Large intestine (tissue), 3 donors: ENCODE data around the gene SIM2. TPM values are rescaled to one million over a fixed set of nuclear protein-coding genes. Genes with fewer than 3 reads are reported as not detected.

Source experiments
- DNase-seq, 2 donors: peaks; one replicate each; pipeline versions ENCODE4 v3.0.0 to v3.0.0-alpha.2; 2013
- H3K27ac ChIP-seq: one replicate; pipeline ENCODE4 v1.5.1; 2013; ENCODE audit warnings: low read length
- H3K27me3 ChIP-seq: 2 replicates; pipeline ENCODE4 v1.6.1; 2013; ENCODE audit warnings: low read length; ENCODE audit not compliant: control insufficient read depth, insufficient read depth
- H3K36me3 ChIP-seq: 2 replicates; pipeline ENCODE4 v1.6.1; 2013; ENCODE audit warnings: low read length; ENCODE audit not compliant: control insufficient read depth, insufficient read depth
- H3K4me1 ChIP-seq: one replicate; pipeline ENCODE4 v1.6.1; 2013; ENCODE audit warnings: low read length; ENCODE audit not compliant: control insufficient read depth, insufficient read depth
- H3K4me3 ChIP-seq: one replicate; pipeline ENCODE4 v1.5.1; 2013; ENCODE audit warnings: low read length
- H3K9me3 ChIP-seq: one replicate; pipeline ENCODE4 v1.6.1; 2013; ENCODE audit warnings: mild to moderate bottlenecking, low read depth, low read length, moderate library complexity; ENCODE audit not compliant: control insufficient read depth
- WGBS: methylation state at CpG from one replicate; pipeline ENCODE4 v1.1.5; 2013; ENCODE audit warnings: low lambda C conversion rate; ENCODE audit not compliant: insufficient coverage; 5-methylcytosine and 5-hydroxymethylcytosine counted together
- polyA plus RNA-seq: library from polyadenylated mRNA; unstranded; fragments of 120-200 nt; gene quantifications from one replicate; pipeline ENCODE4 v1.2.1, GENCODE V29; 2013

The SIM2 gene
- polyA plus RNA-seq, 1 donor, result 0.58 TPM

- Histone ChIP-seq H3K27ac (no peak overlapping the region), H3K4me1 (peaks cover 5% of the 10 kb centered on the region), H3K9me3 (peaks cover 27% of the 10 kb centered on the region), H3K27me3 (peaks cover 99% of the 10 kb centered on the region), H3K4me3 (no peak overlapping the region), H3K36me3 (no peaks in the 10 kb centered on the region)
- DNase-seq, result peak in 1 of 2 donors; percentile 18
- no CpG with 5 or more reads among the region's 14 CpGs for WGBS
Measured at GRCh38 chr21:36694031-36694515, 4.8 kb upstream of the SIM2 start.

DNA sequence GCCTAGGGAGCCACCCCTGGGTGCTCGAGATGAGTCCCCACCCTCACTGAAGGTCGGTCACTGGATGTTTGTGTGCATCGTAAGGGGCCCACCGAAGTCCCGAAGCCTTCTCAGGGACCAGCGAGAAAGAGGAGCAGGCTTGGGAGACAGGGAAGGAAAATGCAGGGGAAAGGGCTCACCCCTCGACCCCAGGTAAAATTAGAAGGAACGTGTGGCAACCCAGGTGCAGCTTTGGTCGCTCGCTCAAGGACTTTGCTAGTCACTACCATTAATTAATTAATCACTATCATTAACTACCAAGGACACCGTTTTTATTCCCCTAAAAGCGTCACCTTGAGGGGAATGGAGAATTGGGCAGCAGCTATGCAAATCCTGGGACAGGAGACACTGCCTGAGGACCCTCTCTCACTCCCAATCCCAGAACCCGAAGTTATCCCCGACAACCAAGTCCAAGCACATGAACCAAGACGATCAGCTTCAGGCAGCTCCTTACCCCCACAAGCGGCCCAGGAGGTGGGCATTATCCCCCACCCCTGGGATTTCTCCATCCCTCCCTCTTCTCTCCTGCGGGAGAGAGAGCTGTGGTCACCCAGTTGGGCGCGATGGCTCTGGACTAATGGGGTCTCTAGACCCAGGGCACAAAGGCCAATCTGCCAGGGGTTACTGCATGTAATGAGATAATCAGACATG, 4.2 kb upstream of the SIM2 start:
- no peak for DNase-seq
- H3K36me3 ChIP-seq, result no peaks in the 10 kb centered on the region
- H3K27ac ChIP-seq, result no peak overlapping the region
- no CpG with 5 or more reads among the region's 19 CpGs for WGBS
- H3K9me3 ChIP-seq, result peaks cover 27% of the 10 kb centered on the region
- peaks cover 99% of the 10 kb centered on the region for H3K27me3 ChIP-seq
- no peak overlapping the region for H3K4me3 ChIP-seq
- peaks cover 5% of the 10 kb centered on the region for H3K4me1 ChIP-seq

DNA sequence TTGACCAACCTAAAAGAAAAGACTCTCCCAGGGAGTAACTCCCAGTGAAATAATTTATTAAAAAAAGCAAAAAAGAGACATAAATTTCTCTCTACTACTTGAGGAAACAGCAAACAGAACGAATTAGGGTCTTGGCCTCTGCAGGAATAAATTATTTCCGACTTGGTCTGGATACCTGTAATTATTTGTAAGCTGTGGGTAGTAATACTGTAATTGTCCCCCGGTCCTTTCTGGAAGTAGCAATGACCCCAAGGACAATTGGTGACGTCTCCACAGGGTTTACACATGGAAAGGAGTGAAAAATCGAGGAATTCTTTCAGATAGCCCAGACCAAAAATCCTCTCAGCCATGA, 3.7 kb upstream of the SIM2 start:
- H3K4me3 ChIP-seq, result no peak overlapping the region
- DNase-seq, result no peak
- WGBS, result 5% methylated on average over 3 of the region's 5 CpGs
- no peak overlapping the region for H3K27ac ChIP-seq
- H3K27me3 ChIP-seq, result peaks cover 99% of the 10 kb centered on the region
- H3K4me1 ChIP-seq, result peaks cover 5% of the 10 kb centered on the region
- H3K9me3 ChIP-seq, result peaks cover 27% of the 10 kb centered on the region
- H3K36me3 ChIP-seq, result no peaks in the 10 kb centered on the region

- Histone ChIP-seq H3K27ac (no peak overlapping the region), H3K4me3 (no peak overlapping the region)
Measured at GRCh38 chr21:36695671-36696389, 3.1 kb upstream of the SIM2 start.

DNA sequence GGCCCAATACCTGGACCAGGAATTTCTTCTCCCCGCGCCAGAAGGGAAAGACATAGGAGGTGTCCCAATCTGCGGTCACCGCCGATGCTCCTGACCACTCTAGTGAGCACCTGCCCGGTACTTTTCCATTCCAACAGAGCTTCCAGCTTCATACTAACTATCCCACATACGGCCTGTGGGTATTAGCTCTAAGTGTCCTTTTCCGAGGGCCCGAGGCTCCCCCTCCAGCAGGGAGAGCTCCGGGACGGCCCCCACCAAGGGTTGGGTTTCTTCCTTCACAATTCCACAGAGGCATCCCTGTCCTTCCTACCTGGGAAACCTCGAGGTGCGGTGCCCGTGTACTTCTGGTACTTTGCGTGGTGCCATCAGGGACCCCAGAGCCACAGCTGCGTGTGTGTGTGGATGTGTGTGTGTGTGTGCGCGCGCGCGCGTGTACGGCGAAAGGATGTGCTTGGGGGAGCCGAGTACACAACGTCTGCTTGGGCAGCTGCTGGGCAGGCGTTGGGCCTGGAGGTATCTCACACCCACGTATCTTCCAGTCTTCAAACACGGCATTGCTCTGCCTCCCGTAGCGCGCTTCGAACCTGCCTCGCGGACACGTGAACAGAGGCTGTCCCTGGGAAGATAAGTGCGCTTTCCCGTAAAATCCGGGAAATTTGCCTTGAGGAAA, 2.4 kb upstream of the SIM2 start:
- WGBS, result no CpG with 5 or more reads among the region's 39 CpGs
- peaks cover 32% of the 10 kb centered on the region for H3K9me3 ChIP-seq
- H3K4me1 ChIP-seq, result peaks cover 13% of the 10 kb centered on the region
- H3K4me3 ChIP-seq, result no peak overlapping the region
- H3K27ac ChIP-seq, result no peak overlapping the region
- peaks cover 99% of the 10 kb centered on the region for H3K27me3 ChIP-seq
- DNase-seq, result peak in 1 of 2 donors; percentile 11
- no peaks in the 10 kb centered on the region for H3K36me3 ChIP-seq

More at GRCh38 chr21:36695671-36696389, 3.1 kb upstream of the SIM2 start:
- Histone ChIP-seq H3K36me3 (no peaks in the 10 kb centered on the region), H3K4me1 (peaks cover 10% of the 10 kb centered on the region), H3K27me3 (peaks cover 99% of the 10 kb centered on the region), H3K9me3 (peaks cover 29% of the 10 kb centered on the region)
- no CpG with 5 or more reads among the region's 44 CpGs for WGBS
- peak in 1 of 2 donors; percentile 6 for DNase-seq

DNA sequence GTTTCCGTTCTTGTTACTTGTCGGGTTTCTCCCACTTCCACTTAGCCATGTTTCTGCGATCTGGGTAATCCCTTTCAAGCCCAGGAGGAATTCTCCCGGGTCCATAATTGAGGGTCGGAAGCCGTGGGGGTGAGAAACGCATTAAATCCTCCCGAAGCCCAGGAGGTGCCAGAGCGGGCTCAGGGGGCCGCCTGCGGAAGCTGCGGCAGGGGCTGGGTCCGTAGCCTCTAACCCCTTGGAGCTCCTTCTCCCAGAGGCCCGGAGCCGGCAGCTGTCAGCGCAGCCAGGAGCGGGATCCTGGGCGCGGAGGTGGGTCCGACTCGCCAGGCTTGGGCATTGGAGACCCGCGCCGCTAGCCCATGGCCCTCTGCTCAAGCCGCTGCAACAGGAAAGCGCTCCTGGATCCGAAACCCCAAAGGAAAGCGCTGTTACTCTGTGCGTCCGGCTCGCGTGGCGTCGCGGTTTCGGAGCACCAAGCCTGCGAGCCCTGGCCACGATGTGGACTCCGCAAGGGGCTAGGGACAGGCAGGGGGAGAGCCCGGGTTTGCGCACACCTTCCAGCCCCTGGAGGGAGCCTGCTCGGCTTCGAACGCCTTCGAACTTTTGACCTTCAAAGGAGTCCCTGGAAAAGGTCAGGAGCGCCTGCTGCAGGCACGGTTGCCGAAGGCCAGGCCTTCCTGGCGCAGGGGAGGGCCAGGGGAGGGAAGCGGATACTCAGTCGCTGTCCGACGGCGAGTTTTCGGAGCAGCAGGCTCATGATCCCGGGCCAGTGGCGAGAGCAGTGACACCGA, 1.7 kb upstream of the SIM2 start:
- Histone ChIP-seq H3K27ac (no peak overlapping the region), H3K9me3 (peaks cover 32% of the 10 kb centered on the region), H3K4me3 (no peak overlapping the region), H3K36me3 (no peaks in the 10 kb centered on the region), H3K27me3 (peaks cover 99% of the 10 kb centered on the region), H3K4me1 (peaks cover 13% of the 10 kb centered on the region)
- peak in 1 of 2 donors; percentile 12 for DNase-seq
- no CpG with 5 or more reads among the region's 58 CpGs for WGBS

GRCh38 chr21:36697851-36698384, 997 bp upstream of the SIM2 start:
- WGBS, result no CpG with 5 or more reads among the region's 33 CpGs

DNA sequence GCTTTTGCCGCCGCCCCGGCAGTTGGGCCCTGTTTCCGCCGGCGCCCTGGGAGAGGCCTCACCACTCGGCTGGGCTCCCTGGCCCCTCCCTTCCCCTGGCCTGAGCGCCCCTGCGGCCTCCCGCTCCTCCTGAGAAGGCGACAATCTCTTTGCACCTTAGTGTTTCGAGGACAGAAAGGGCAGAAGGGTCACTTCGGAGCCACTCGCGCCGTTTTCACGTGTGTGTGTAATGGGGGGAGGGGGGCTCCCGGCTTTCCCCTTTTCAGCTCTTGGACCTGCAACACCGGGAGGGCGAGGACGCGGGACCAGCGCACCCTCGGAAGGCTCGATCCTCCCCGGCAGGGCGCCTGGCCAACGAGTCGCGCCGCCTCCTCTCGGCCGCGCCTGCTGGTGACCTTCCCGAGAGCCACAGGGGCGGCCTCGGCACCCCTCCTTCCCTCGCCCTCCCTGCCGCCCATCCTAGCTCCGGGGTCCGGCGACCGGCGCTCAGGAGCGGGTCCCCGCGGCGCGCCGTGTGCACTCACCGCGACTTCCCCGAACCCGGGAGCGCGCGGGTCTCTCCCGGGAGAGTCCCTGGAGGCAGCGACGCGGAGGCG, 432 bp upstream of the SIM2 start:
- Histone ChIP-seq H3K27me3 (peaks cover 99% of the 10 kb centered on the region), H3K9me3 (peaks cover 22% of the 10 kb centered on the region), H3K36me3 (no peaks in the 10 kb centered on the region), H3K27ac (no peak overlapping the region), H3K4me1 (peaks cover 13% of the 10 kb centered on the region), H3K4me3 (no peak overlapping the region)
- no CpG with 5 or more reads among the region's 62 CpGs for WGBS
- DNase-seq, result peak in 1 of 2 donors; percentile 30

More at GRCh38 chr21:36697851-36698384, 997 bp upstream of the SIM2 start:
- Histone ChIP-seq H3K27ac (no peak overlapping the region), H3K9me3 (peaks cover 28% of the 10 kb centered on the region), H3K4me1 (peaks cover 13% of the 10 kb centered on the region), H3K27me3 (peaks cover 99% of the 10 kb centered on the region), H3K4me3 (no peak overlapping the region), H3K36me3 (no peaks in the 10 kb centered on the region)
- DNase-seq, result no peak

DNA sequence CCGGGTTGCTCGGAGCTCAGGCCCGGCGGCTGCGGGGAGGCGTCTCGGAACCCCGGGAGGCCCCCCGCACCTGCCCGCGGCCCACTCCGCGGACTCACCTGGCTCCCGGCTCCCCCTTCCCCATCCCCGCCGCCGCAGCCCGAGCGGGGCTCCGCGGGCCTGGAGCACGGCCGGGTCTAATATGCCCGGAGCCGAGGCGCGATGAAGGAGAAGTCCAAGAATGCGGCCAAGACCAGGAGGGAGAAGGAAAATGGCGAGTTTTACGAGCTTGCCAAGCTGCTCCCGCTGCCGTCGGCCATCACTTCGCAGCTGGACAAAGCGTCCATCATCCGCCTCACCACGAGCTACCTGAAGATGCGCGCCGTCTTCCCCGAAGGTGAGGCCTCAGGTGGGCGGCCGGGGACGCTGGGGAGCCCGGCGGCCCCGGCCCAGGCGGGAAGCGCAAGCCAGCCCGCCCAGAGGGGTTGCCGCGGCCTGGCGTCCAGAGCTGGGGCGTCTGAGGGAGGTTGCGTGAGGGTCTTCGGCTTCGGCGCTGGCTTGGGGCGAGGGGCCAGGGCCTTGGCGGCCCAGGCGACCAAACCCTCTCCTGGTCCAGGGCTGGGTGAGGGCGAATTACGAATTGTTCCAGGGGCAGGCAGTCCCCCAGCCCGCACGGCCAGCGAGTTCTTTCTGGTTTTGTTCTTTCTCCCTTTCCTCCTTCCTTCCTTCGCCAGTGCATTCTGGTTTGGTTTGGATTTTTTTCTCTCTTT, 805 bp downstream of the SIM2 start:
- WGBS, result 10% methylated on average over 6 of the region's 67 CpGs
- peaks cover 24% of the 10 kb centered on the region for H3K9me3 ChIP-seq
- no peak overlapping the region for H3K27ac ChIP-seq
- no peaks in the 10 kb centered on the region for H3K36me3 ChIP-seq
- H3K27me3 ChIP-seq, result peaks cover 99% of the 10 kb centered on the region
- H3K4me1 ChIP-seq, result peaks cover 13% of the 10 kb centered on the region
- peak in 1 of 2 donors; percentile 11 for DNase-seq
- H3K4me3 ChIP-seq, result no peak overlapping the region
